ENCODE results near the gene SMAP1. TPM values are rescaled to one million over a fixed set of nuclear protein-coding genes. Genes with fewer than 3 reads are reported as not detected.

Gene SMAP1
- total RNA-seq, 4 donors from 2014 or later: 27.3 to 33.9 (median 32.4) TPM

DNA sequence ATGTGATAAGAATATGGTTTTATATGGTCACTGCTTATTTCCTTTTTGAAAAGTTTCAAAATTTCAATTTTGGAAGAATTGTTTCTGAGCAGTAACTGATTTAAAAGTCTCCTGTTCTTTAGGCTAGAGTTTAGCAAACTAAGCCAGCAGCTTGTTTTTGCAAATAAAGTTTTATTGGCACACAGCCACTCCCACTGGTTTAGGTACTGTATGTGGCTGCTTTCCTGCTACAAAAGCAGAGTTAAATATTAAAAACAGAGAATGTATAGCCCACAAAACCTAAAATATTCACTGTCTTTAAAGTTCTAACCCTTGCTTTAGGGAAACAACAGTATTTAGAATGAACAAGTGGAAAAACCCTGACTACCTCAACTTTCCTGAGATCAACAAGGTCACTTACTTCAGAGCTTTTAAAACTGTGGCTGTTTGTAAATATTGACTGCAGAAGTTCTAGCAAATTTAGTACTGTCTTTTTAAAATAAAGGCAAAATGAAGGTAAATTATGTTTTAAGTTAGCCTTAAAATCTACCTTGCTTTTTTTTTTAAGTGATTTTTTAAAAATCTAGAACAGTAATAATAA, 185.1 kb downstream of the SMAP1 start:
- H3K36me3 ChIP-seq: no peaks in the 10 kb centered on the region
- no peaks in the 10 kb centered on the region for H3K4me1 ChIP-seq
- TF ChIP-seq POLR2A (IDR thresholded peaks at IDR 0.05): no peak
- TF ChIP-seq, protein P1, sequence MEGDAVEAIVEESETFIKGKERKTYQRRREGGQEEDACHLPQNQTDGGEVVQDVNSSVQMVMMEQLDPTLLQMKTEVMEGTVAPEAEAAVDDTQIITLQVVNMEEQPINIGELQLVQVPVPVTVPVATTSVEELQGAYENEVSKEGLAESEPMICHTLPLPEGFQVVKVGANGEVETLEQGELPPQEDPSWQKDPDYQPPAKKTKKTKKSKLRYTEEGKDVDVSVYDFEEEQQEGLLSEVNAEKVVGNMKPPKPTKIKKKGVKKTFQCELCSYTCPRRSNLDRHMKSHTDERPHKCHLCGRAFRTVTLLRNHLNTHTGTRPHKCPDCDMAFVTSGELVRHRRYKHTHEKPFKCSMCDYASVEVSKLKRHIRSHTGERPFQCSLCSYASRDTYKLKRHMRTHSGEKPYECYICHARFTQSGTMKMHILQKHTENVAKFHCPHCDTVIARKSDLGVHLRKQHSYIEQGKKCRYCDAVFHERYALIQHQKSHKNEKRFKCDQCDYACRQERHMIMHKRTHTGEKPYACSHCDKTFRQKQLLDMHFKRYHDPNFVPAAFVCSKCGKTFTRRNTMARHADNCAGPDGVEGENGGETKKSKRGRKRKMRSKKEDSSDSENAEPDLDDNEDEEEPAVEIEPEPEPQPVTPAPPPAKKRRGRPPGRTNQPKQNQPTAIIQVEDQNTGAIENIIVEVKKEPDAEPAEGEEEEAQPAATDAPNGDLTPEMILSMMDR (IDR thresholded peaks at IDR 0.05): no peak
- no peaks in the 10 kb centered on the region for H3K9me3 ChIP-seq
- H3K27me3 ChIP-seq: no peaks in the 10 kb centered on the region
- no peak for DNase-seq
- intact Hi-C loops (cut with DNase I): no loop called here
- no peak overlapping the region for H3K27ac ChIP-seq
- H3K4me3 ChIP-seq (replicated peaks in 1 of 3): no peak overlapping the region

DNA sequence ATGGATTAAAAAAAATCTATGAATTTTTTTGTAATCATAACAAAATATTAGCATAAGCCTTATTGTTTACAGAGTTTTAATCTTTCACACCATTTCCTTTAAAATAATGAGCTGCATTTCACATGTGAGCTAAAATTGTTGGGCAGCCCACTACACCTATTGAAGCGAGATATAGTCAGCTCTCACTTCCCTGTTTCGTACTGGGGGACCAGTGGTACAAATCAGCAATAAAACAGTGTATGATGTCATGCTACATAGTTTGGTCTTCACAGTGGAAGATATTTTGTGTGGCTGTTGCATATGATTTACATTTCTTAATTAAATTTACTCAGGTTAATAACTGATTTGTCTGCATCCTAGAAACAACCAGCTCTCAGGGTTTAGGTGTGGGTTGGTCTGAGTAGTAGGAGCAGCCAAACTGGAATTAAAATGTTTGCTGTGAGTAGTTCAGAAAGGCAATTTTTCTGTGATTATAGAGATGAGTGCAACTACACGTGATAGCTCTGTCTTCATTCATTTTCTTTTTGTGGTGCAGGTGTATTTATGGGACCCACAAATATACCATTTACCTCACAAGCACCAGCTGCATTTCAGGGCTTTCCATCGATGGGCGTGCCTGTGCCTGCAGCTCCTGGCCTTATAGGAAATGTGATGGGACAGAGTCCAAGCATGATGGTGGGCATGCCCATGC, 189.8 kb downstream of the SMAP1 start:
- Histone ChIP-seq H3K27me3 (no peaks in the 10 kb centered on the region), H3K27ac (no peak overlapping the region), H3K4me1 (no peaks in the 10 kb centered on the region), H3K4me3 (replicated peaks in 1 of 3) (no peak overlapping the region), H3K9me3 (no peaks in the 10 kb centered on the region), H3K36me3 (peaks cover 0 to 5% of the 10 kb centered on the region in 2 donors)
- TF ChIP-seq POLR2A (IDR thresholded peaks at IDR 0.05): no peak
- TF ChIP-seq, protein P1 (IDR thresholded peaks at IDR 0.05): no peak
- no peak for DNase-seq
- WGBS, 2 donors: 97 to 99% methylated on average over 5 of the region's 5 CpGs
- intact Hi-C loops (cut with DNase I): no loop called here

DNA sequence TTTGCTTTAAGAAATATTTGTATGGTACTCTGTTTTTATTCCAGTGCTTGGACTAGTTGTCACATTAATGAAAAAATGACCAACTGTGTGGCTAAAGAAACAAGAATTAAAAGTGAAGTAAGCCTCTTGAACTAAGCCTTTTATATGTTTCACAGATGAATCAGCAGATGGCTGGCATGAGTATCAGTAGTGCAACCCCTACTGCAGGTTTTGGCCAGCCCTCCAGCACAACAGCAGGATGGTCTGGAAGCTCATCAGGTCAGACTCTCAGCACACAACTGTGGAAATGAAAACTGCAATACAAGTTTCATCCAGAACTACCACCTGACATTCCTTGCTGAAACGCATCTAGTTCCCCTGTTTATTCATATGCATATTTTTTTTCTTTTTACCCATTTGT, 192.4 kb downstream of the SMAP1 start:
- no peak overlapping the region for H3K27ac ChIP-seq
- 94 to 98% methylated on average over 1 of the region's 1 CpG for WGBS, 2 donors

DNA sequence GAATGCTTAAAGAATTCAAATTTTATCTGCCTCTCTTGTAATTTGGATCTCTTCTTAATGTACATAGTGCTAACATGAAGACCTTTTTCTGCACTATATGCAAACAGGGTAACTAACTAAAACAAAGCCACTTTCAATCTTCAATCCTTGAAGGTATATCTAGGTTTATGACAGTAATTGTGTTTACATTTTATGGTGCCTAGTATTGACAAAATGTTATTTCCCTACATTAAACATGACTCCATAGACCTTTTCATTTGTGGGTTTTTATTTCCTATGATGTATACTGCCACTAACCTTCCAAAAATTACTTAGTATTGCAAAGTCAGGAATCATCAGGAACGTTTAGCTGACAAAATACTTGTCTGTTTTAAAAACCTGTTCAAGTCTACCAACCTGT, 193.2 kb downstream of the SMAP1 start:
- WGBS, 2 donors: 76 to 92% methylated on average over 1 of the region's 1 CpG
- TF ChIP-seq, protein P1 (IDR thresholded peaks at IDR 0.05): no peak
- no peak for TF ChIP-seq POLR2A (IDR thresholded peaks at IDR 0.05)
- H3K9me3 ChIP-seq: no peaks in the 10 kb centered on the region
- intact Hi-C loops (cut with DNase I): no loop called here
- H3K36me3 ChIP-seq: peaks cover 0 to 5% of the 10 kb centered on the region in 2 donors
- no peak for DNase-seq
- no peak overlapping the region for H3K4me3 ChIP-seq (replicated peaks in 1 of 3)
- H3K4me1 ChIP-seq: no peaks in the 10 kb centered on the region
- no peaks in the 10 kb centered on the region for H3K27me3 ChIP-seq
- no peak overlapping the region for H3K27ac ChIP-seq

More for the DNA sequence above, 192.4 kb downstream of the SMAP1 start:
- DNase-seq: no peak
- no peaks in the 10 kb centered on the region for H3K4me1 ChIP-seq
- TF ChIP-seq, protein P1 (IDR thresholded peaks at IDR 0.05): no peak
- no peak for TF ChIP-seq POLR2A (IDR thresholded peaks at IDR 0.05)
- H3K36me3 ChIP-seq: peaks cover 0 to 5% of the 10 kb centered on the region in 2 donors
- intact Hi-C loops (cut with DNase I): no loop called here
- no peak overlapping the region for H3K4me3 ChIP-seq (replicated peaks in 1 of 3)
- H3K9me3 ChIP-seq: no peaks in the 10 kb centered on the region
- H3K27me3 ChIP-seq: no peaks in the 10 kb centered on the region

DNA sequence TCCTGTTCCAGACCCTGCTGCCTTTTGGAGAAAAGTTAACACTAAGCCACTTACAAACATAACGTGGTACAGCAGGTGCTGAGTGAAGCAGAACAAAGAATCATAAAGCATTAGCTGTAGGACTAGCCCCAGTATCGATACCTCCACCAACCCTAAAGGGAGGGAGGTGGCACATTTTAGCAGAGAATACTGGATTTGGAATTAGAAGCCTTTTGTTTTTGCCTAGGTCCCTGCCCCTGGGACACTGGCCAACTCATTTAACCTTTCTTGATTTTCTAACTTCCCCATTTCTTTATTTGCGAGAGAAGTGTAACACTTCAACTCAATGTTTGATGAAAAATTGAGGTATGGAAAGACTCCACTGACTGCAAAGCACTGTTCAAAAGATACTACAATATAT, 195.7 kb downstream of the SMAP1 start:
- Histone ChIP-seq H3K4me3 (replicated peaks in 1 of 3) (no peak overlapping the region), H3K9me3 (no peaks in the 10 kb centered on the region), H3K27ac (no peak overlapping the region), H3K27me3 (no peaks in the 10 kb centered on the region), H3K4me1 (no peaks in the 10 kb centered on the region), H3K36me3 (peaks cover 0 to 5% of the 10 kb centered on the region in 2 donors)
- no peak for DNase-seq
- no peak for TF ChIP-seq POLR2A (IDR thresholded peaks at IDR 0.05)
- TF ChIP-seq, protein P1 (IDR thresholded peaks at IDR 0.05): no peak
- WGBS, 2 donors: 63 to 75% methylated on average over 3 of the region's 3 CpGs
- intact Hi-C loops (cut with DNase I): no loop called here

All from thyroid gland (tissue), 4 donors.